ENCODE results near the gene JARID2.
A peak's percentile ranks its signal among the peaks of the same experiment; 100 is the strongest.

Gene JARID2

DNA sequence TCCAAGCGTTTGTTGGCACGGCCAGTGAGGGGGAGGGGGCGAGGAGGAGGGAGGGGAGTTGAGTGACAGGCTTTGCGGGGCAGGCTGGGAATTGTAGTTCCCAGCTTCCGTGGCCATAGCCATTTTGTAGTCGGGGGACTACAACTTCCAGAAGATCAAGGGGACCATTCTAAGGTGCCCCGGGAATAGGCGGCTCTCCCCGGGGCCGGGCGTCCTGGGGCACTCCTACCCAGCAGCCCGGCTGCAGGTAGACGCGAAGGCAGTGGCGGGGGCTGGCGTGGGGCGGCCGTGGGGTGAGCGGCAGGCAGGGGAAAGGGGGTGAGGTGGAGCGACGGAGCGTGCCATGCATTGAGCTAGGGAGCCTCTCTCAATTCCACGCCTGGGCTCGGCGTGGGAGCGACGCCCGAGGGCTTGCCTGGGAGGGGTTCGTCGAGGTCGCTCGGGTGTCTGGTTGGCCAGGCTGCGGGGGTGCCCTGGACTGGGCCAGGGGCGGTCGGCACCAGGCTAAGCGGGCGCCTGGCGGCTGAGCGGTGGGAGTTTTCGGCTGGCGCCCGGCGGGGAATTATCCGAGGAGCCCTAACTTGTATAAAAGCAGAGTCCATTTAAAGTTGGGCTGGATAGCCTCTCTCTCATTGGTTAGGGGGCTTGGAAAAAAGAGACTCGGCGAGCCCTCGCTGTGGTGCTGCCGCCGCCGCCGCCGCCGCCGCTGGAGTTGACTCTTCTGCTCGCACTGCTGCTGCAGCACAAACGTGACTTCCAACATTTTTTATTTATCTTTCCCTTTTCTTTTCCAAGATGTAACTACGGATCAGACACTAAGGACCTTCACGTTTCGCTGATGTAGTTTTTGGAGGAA, at the start of gene JARID2:
TSS of gene JARID2 (plus strand) at position 709 of the 856 bp plus-strand sequence. CDS start 471 bp downstream, outside the sequence.
- DNase-seq, result peak; percentile 86 to 98 (median 95)

DNA sequence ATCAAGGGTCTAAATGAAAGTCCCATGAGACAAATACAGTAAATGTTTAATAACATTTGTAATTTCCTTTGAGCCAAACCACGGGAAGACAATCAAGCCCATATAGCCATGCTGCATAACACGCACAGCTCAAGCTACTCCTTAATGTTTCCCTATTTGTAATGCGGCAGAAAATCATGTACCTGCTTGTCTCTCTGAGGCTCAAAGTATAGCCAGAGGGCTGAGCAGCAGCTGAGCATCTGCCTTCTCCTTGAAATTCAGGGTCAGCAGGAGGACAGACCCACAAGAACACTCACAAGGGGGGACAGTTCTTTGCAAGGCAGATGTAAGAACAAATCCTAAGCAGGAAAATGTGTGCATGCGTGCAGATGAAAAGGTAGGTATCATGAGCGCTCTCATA, 45.8 kb upstream of the JARID2 start:
- DNase-seq, result no peak

DNA sequence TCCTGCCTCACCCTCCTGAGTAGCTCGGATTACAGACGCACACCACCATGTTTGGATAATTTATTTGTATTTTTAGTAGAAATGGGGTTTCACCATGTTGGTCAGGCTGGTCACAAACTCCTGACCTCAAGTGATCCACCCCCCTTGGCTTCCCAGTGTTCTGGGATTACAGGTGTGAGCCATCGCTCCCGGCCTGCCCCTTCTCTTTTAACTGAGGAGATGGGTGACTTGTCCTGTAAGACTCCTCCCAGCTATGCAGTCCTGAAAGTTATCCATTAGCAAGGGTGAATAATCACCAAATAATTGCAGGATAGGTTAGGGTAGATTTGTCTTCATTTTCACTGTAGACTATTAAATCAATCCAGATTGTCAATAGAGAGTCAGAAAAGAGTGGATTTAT, 40.5 kb upstream of the JARID2 start:
- no peak for DNase-seq

DNA sequence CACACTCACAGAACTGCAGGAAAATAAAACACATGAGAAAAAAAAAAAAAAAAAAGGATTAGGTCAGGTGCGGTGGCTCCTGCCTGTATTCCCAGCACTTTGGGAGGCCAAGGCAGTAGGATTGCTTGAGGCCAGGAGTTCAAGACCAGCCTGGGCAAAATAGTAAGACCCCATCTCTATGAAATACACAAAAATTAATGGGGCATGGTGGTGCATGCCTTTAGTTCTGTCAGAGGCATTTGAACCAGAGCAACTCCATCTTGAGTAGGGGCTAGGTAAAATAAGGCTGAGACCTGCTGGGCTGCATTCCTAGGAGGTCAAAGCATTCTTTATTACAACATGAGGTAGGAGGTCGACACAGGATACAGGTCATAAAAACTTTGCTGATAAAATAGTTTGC, 39.0 kb upstream of the JARID2 start:
- DNase-seq, result no peak

DNA sequence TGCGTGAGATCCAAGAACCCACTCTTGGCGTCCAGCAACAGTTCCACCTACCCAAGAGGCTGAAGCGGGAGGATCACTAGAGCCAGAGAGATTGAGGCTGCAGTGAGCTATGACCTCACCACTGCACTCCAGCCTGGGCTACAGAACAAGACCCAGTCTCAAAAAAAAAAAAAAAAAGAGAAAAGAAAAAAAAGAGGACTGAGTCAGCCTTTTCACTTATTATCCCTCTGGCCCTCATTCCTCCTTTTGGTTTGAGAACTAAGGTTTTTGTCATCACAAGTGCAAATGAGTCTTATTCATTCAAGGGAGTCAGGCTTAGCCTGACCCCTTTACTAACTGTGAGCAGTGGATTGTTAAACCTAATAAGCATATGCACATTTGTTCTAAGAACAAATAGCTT, 37.9 kb upstream of the JARID2 start:
- no peak for DNase-seq

DNA sequence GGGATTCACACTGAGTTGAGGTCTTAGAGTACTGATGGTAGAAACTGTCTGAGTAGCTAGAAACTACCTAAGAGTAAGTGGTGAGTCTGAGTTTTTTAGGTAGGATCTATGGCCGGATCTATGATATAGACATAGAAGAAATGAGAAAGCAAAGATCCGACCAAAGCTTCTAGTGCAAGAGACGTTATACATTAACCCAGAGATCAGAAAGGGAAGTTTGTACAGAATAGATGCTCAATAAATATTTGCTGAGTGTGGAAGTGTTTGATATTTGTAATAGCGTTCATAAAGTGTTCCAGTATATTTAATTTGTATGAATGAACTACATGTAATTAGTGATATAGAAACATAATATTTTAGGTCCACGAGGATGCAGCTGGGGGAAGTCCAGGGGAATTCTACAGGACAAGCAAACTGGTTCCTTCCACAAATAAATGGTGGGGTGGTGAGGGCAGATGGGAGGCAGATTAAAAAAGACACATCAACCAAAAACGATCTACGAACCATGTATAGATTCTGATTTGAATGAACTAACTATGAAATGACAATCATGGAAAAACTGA, 31.9 kb upstream of the JARID2 start:
- DNase-seq, result no peak

DNA sequence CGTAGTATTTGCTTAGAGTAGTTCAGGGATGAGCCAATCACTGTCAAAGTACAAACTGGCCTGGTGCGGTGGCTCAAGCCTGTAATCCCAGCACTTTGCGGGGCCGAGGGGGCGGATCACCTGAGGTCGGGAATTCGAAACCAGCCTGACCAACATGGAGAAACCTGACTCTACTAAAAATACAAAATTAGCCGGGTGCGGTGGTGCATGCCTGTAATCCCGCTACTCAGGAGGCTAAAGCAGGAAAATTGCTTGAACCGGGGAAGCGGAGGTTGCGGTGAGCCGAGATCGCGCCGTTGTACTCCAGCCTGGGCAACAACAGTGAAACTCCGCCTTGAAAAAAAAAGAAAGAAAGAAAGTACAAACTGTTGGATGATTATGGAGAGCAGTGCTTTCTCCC, 27.5 kb upstream of the JARID2 start:
- DNase-seq, result no peak

DNA sequence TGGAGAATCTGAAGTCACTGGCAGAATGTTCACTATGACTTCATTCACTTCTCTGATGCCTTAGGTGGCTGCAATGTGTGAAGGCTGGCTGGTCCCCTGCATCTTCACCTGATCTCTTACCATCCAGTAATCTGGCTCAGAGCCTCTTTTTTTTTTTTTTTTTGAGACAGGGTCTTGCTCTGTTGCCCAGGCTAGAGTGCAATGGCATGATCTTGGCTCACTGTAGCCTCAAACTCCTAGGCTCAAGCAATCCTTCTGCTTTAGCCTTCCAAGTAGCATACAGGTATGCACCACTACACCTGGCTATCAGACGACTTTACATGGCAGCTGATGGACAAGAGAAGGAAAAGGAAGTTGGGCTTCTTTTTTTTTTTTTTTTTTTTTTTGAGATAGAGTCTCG, 25.8 kb upstream of the JARID2 start:
- DNase-seq, result no peak

DNA sequence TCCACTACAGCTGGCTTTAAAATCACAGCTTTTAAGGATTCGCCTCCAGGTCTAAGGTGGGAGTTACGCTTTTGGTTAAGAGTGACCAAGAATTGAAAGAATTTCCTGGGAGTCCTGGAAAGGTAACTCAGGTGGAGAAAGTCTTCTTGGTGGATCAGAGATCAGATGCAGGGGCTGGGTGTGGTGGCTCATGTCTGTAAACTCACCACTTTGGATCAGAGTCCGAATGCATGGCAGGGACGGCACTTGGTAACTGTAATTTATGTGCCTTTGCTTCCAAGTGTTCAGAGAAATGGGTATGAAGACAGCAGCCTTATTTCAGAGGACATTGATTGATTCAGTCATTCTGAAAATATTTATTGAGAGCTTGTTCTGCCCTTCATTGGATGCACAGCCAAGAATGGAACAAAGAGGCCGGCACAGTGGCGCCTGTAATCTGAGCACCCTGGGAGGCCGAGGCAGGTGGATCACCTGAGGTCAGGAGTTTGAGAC, 18.0 kb upstream of the JARID2 start:
- DNase-seq, result no peak

DNA sequence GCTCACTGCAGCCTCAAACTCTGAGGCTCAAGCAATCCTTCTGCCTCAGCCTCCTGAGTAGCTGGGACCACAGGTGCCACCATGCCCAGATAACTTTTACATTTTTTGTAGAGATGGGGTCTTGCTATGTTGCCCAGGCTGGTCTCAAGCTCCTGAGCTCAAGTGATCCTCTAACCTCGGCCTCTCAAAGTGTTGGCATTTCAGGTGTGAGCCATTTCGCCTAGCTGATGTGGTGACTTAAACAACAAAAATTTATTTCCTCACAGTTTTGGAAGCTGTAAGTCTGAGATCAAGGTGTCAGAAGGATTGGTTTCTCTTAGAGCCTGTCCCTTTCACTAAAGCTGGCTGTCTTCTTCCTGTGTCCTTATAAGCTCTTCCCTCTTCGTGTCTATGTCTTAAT, 15.0 kb upstream of the JARID2 start:
- no peak for DNase-seq

DNA sequence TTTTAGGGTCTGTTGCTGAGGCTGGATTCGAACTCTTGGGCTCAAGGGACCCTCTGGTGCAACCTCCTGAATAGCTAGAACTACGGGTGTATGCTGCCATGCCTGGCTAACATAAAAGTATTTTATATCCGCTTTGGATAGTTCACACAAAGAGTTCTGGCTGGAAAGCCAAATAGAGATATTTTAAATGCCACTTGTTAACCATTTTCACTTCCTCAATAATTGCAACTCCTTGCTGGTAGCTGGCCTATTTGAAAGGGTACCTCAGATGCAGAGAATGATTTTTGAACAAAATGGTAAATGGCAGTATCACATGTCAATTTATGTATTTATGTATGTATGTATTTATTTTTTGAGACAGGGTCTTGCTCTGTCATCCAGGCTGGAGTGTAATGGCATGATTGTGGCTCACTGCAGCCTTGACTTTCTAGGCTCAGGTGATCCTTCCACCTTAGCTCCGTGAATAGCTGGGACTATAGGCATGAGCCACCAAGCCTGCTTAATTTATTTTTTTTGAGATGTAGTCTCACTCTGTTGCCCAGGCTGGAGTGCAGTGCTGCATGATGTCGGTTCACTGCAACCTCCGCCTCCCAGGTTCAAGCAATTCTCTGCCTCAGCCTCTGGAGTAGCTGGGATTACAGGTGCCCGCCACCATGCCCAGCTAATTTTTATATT, 12.9 kb upstream of the JARID2 start:
- no peak for DNase-seq

DNA sequence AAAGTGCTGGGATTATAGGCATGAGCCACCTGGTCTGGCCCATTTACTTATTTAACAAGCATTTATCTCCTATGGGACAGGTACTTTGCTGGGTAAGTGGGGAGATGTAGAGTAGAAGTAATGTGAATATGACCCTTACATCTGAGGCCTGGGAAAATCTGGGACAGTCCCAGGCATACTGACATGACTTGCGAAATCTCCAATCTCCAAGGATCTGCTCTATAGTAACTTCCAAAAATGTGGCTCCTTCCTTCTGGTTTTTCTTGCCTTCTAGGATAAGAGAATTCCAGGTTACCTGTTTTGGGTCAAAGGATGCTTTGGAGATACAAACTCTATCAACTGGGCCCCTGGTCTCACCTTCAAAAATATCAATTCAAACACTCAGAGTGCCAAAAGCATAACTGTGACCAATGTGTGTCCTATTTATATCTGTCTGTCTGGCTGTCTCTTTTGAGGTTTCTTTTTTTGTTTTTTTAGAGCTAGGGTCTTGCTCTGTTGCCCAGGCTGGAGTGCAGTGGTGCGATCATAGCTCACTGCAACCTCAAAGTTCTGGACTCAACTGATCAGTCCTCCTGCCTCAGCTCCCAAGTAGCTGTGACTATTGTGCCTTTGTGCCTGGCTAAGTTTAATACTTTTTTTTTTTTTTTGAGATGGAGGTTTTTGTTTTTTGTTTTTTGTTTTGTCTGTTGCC, 11.7 kb upstream of the JARID2 start:
- DNase-seq, result no peak

DNA sequence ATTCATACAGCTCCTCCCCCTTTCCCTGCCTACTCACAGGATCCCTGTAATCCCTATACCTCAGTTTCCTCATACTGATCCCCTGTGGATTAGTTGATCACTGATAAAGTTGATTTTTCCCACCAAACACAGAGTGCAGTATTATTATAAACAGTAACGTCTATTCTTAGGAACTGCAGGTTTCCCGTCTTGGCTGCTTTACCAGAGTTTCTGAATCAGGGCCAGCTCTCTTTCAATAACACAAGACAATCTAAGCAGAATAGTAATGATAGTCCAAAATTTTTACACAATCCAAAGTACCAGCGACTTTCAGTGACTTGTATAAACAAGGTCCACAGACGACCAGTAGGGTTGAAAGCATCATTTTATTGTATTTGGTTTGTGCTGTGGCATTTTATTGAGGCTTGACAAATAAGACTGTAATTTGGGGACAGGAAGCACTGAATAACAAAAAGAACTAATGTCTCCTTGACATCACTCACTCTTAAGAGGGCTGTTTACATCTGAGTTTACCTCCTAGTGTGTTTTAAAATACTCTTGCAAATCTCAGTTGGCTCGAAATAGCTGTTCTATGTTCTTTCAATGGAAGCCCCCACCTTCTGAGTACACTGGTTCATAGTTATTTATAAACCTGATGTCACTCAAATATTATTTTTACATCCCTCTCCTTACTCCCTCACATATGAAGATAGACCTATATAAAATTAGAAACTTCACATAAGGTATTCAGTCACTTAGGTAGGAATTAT, 6.1 kb upstream of the JARID2 start:
- DNase-seq, result no peak

DNA sequence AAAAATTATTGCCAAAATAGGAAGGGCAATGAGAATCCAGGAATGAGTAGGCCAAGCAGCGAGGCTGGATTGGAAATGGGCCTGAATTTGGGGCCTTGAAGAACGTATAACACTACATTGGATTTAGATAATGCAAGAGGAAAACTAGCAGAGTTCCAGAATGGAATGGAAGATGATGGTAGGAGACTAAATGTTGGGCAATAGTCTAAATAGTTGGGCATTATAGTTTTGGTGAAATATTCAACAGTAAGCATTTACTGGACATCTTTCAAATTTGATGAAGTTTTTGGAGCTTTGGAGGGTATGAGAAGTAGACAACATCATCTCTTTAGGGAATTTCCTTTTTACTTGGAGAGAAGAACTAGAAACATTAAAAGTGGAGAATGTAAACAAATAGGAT, 3.4 kb upstream of the JARID2 start:
- DNase-seq, result no peak

DNA sequence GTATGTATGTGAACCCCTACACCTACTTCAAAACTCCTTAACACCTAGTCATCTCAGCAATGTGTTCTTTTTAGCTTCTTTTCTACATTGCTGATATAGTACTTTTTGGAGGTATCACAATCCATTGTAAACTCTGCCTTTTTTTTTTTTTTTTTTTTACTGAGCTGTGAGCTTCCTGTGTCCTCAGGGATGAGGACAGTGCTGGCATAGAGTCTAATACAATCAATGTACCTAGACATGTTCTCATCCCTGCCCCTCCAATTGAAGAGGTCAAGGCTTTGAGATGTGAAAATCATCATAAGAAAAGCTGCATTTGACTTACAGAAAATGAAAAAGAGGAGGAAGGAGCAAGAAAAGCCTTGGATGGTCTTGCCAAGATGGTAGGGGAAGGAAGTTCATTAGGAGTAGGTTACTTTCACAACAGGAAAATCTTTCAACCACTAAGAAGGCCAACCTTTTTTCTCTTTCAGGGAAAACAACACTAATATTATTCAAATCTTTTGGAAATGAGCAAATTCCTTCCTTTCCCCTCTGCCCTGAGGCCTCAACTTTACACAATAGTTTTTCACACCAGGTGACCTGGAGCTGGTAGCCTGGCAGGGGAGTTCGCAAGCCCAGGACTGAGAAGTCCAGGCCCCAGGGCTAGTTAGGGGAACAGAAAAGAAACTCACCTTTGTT, 2.8 kb upstream of the JARID2 start:
- no peak for DNase-seq

DNA sequence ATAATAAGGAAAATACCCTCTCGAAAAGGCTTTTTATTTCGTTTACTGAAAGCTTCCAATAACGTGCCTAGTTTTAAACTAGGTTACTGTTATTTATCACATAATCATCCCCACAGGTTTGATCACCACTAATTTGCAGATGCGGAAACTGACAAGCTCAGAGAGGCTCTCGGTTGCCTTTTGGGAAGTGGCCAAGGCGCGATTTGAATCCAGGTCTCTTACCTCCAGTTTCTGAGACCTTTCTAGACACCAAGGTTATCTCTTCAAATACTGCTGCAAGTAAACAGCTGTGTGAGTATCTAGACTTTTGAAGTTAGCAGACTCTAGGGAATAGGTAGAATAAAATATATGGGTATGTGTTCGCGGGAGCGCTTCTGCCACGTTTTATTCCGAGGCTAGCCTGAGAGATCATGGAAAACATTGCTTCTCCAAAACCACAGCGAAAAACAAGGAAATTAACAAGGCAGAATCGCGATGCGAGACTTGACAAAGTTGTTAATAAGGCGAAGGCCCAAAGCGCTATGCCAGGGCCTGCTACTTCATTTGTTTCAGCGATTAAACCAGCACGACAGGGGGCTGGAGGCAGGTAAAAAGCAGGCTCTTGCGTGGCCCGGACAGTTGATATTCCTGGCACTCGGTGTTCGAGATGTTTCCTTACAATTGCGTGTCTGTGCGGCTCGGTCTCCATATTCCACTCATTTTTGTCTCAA, 1.8 kb upstream of the JARID2 start:
- DNase-seq, result peak in 1 of 6 experiments; percentile 38

DNA sequence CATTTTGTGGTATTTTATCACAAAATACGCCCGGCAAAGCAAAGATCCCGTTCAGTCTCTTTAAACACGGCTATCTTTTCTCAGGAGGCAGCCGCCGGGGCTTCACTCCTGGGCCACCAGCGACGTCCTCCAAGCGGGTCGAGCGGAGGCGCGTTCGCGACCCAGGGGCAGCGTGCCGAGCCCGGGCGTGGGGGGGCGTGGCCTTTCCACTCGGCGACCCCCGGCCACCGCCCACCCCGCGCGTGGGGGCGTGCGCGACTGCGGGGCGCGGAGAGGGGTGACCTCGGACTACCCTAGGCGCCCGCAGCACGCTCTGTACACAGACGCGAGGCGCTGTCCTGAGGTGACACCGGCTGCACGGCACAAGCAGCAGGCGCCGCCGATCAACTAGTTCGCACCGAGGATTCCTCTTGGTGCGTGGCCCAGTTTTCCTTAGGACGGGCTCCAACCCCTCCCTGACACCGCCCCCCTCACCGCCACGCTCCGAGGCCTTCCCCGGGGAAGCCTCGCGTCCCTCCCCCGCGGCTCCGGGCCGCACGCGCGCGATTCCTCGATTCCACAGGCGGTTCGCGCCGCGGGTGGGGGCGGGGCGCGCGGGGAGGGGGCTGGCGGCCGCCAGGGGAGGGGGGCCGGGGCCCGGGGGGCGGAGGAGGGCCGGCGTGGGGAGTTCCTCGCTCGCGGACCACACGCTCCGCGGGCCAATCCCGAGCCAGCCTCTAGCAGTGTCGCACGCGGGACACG, 1.1 kb upstream of the JARID2 start:
- peak in 5 of 6 experiments; percentile 62 to 92 (median 80) for DNase-seq

DNA sequence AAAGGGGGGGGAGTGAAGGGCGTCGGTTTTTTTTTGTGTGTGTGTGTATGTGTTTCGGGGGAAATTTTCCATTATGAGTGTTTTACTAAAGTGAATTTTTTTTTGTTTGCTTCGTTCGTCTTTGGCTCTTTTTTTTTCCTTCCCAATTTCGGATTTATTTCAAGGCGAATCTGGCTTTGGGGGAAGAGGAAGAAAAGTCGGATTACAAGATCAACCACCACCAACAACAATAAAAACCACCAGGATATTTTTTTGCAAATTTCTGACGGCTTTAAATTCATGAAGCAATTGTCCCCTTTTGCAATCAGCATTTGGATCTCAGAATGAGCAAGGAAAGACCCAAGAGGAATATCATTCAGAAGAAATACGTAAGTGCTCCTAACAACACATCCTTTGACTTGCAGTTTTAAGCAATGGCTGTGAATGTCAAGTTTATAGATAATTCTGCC, 372 bp downstream of the JARID2 start:
- DNase-seq, result peak in 1 of 6 experiments; percentile 39

DNA sequence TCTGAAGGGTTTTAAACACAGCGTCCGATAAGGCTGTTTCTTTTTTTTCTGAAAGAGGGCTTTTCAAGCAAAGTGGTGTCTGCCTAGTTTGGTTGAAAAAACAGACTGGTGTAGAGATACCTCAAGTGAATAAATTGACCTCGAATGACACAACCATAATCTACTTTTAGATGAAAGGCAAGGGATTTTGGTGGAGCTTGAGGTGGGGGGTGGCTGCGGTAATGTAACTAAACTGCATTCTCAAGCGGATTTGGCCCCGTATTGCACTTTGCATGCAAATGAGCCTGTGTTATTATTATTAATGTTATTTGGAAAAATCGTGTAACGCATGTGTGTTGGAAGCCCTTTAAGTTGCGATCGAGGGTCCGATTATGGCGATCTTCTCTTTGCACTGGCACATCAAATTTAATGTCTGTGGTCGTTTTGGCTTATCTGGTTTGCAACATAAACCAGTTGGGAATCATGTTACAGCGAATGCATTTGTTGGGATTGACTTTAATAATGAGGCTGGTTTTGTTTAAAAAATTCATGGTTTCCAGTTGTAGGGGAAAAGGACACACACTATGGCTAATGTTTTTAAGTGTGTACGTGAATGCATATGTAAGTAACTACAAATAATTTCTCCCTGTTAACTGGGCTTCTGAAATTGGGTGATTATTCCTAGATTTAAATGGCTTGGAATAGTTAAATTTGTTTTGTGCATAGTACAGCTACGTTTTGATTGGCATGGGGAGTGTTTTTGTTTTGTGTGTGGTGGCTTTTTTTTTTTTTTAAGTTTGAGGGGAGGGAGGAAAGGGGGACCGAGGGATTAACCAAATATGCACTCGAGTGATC, 1.0 kb downstream of the JARID2 start:
- DNase-seq, result peak; percentile 15 to 49 (median 35)
